B cell (primary cell): ENCODE data around the gene ITGB2.

Source experiments
- EZH2 ChIP-seq: IDR thresholded peaks from 2 replicates; pipeline ENCODE4 v1.6.1; 2012; ENCODE audit warnings: borderline replicate concordance, low read depth, mild to moderate bottlenecking, moderate library complexity, low read length; ENCODE audit not compliant: insufficient read depth, poor library complexity, severe bottlenecking
- TF ChIP-seq, protein P1 (sequence below): fragments of 200-600 bp; IDR thresholded peaks from one replicate; pipeline ENCODE4 v1.8.0; 2022; ENCODE audit warnings: antibody characterized with exemption, mild to moderate bottlenecking

- TF ChIP-seq, protein P1, sequence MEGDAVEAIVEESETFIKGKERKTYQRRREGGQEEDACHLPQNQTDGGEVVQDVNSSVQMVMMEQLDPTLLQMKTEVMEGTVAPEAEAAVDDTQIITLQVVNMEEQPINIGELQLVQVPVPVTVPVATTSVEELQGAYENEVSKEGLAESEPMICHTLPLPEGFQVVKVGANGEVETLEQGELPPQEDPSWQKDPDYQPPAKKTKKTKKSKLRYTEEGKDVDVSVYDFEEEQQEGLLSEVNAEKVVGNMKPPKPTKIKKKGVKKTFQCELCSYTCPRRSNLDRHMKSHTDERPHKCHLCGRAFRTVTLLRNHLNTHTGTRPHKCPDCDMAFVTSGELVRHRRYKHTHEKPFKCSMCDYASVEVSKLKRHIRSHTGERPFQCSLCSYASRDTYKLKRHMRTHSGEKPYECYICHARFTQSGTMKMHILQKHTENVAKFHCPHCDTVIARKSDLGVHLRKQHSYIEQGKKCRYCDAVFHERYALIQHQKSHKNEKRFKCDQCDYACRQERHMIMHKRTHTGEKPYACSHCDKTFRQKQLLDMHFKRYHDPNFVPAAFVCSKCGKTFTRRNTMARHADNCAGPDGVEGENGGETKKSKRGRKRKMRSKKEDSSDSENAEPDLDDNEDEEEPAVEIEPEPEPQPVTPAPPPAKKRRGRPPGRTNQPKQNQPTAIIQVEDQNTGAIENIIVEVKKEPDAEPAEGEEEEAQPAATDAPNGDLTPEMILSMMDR, result no peak
- no peak for TF ChIP-seq EZH2
Observed at GRCh38 chr21:44953628-44954021, 32.9 kb upstream of the ITGB2 start.
